GM18858 (cell line): ENCODE measurements around the gene GOLGA8K.
"Not testable (repeated sequence)": the region's sequence is repeated elsewhere in the genome, so short reads cannot be mapped to it uniquely, and the experiment has no call there.

Experiments
- ATAC-seq: cut with Tn5 transposase; IDR thresholded peaks from one replicate; pipeline ENCODE4 v1.9.1; 2021; ENCODE audit not compliant: unreplicated experiment

GOLGA8K gene, protein sequence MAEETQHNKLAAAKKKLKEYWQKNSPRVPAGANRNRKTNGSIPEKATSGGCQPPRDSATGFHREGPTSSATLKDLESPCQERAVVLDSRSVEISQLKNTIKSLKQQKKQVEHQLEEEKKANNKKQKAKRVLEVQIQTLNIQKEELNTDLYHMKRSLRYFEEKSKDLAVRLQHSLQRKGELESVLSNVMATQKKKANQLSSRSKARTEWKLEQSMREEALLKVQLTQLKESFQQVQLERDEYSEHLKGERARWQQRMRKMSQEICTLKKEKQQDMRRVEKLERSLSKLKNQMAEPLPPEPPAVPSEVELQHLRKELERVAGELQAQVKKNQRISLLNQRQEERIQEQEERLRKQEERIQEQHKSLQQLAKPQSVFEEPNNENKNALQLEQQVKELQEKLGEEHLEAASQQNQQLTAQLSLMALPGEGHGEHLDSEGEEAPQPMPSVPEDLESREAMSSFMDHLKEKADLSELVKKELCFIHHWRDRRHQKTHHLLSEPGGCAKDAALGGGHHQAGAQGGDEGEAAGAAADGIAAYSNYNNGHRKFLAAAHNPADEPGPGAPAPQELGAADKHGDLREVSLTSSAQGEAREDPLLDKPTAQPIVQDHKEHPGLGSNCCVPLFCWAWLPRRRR

DNA sequence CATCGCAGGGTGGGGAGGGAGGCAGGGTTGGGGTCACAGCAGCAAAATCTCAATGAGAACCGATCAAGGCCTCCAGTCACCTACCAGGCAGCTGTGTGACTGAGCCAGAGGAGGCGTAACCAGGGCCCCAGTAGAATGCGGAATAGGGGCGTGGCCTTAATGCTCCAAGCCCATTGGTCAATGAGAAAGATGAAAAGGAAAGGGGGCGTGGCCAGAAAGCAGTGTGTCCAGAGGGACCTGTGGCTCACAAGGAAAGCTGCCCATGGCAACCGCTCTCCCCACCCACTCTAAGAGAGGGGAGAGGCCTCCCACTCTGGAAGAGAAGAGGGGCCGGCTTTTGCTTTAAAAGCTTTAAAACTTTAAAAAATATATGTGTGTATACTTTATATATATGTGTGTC is at the start of gene GOLGA8K:
Gene GOLGA8K, minus strand, starts transcription at position 101 of the 400 bp plus-strand sequence. Its CDS starts 98 bp downstream, at position 3.
- not testable (repeated sequence) for ATAC-seq

DNA sequence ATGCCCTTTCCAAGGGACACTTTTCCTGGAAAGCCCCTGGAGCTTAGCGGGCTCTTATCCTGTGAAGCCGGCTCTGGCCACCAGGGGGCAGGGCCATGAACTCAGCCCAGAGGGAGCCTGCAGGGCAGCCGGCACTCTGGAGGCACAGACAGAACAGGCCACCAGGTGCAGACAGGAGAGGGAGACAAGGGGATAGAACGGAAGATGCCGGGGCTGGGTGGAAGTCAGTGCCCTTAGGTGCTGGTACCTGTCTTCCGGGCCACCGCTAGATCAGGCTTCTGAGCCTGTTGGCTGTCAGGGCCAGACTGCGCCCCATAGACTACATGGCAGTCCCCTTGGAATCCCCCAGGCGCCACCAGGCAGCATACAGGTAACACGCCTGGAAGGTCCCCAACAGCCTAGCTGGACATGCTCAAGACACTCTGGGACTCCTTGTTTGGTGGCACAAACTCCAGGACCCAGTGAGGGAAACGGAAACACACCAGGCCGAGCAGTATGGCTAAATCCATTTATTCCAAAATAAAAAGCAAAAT is 37.4 kb upstream of the GOLGA8K start:
- ATAC-seq, result not testable (repeated sequence)

DNA sequence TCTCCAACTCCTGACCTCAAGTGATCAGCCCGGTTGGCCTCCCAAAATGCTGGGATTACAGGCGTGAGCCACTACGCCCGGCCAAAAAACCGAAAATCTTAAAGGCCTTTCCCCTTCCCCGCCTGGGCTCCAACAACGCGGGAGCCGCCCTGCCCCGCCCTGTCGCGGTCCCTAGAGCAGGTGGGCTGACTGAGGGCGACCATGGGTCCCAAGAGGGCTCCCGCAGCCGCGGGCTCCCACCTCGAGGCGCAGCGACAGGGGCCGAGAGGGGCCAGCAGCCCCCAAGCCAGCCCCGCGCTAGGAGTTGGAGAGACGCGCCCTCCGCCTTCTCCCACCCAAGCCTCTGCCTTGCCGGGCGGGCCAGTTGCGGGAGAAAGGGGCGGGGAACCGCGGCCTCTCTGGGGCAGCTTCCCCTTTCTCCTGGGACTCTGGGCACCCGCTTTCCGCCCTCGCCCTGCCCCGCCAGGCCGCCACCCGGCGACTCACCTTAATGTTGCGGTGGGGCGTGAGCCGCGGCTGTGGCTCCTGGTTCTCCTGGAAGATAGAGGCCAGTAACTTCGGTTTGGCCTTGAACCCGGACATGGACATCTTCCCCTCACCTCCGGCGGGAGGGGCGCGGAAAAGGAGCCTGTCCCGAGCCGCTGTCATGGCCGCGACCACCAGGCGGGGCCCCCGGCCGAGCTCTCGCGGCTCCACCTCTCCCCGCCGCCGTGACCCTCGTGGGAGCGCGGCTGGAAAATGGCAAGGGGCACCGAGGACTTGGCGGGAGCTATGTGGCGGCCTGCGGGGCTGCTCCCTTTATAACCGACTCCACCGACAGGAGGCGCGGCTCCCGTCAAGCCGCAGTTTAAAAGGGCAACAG is 31.2 kb upstream of the GOLGA8K start:
- not testable (repeated sequence) for ATAC-seq

DNA sequence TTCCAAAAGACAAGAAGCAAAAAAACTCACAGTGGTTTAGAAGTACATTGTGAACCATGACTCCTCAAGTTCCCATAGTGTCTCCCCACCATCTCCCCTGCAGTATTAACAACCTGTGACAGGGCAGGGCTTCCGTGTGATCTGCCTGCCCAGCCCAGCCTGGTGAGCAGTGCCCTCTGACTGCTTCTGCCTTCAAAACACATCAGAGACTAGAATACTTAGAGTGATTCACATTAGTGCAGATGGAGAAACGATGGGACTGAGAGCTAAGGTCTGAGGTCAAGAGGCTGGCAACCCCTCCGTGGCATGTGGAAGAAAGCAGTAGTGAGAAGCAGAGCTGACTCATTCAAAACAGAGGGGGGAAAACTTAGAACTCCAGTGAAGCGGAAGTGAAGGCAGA is 24.5 kb upstream of the GOLGA8K start:
- not testable (repeated sequence) for ATAC-seq

DNA sequence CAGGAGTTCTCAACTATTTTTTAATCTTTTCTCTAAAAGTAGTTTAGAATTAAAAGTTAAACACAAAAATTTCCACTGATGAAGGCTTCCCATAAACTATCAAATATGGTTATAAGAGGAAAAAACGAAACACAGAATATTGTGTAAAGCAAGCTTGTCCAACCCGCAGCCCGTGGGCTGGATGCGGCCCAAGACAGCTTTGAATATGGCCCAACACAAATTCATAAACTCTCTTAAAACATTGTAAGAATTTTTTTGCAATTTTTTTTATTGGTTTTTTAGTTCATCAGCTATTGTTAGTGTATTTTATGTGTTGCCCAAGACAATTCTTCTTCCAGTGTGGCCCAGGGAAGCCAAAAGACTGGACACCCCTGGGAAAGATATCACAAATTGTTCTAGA is 23.4 kb upstream of the GOLGA8K start:
- ATAC-seq, result not testable (repeated sequence)

DNA sequence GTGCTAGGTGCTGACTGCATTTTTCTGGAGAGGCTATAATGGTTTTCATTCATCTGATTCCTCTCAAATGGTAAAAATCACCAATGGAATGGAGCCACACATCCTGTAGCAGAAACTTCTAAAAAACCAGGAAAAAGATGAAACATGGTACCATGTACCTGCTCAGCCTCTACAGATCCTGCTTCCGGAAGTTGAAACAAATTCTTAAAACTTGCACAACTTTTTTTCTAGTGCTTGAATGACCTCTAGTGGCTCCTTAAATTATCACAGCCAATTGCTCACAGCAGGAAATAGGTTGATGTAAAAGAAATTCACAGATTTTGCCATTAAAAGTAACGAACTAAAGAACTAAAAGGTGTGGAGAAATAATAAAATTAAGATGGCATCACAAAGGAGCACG is 4.8 kb upstream of the GOLGA8K start:
- ATAC-seq, result not testable (repeated sequence)

DNA sequence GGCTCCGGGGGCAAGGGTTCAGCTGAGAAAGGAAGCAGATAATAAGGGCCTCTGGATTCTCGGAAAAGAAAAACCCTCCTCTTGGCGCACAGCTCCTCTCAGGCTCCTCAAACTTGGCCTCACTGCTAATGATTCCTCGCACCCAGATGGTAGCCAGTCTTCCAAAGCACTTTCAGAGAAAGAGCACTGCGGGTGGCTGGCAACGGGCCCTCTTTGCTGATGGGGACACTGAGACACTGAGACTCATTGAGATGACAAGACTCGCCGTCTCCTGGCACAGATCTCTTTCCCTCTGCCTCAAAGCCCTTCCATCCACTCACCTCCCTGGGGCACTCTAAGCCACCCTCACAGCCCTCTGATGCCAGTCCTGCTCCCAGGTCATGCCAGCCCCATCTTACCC is 6.6 kb downstream of the GOLGA8K start:
- not testable (repeated sequence) for ATAC-seq

DNA sequence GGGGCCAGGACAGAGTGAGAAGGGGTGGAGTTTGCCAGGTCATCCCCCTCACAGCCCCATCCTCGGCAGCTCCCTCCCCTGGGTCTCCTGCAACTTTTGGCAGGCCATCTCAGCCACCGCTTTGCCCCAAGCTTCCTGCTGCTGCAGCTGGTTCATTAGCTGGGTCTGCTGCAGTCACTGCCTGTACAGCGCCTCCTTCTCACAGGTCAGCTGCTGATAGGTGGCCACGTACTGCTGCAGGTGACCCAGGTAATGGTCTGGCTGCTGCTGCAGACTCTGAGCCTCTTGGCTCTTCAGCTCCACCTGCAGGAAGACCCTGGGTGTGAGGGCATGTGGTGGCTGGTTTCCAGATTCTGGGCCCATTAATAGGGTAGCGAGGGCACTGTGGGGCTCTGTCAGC is 8.3 kb downstream of the GOLGA8K start:
- ATAC-seq, result not testable (repeated sequence)

DNA sequence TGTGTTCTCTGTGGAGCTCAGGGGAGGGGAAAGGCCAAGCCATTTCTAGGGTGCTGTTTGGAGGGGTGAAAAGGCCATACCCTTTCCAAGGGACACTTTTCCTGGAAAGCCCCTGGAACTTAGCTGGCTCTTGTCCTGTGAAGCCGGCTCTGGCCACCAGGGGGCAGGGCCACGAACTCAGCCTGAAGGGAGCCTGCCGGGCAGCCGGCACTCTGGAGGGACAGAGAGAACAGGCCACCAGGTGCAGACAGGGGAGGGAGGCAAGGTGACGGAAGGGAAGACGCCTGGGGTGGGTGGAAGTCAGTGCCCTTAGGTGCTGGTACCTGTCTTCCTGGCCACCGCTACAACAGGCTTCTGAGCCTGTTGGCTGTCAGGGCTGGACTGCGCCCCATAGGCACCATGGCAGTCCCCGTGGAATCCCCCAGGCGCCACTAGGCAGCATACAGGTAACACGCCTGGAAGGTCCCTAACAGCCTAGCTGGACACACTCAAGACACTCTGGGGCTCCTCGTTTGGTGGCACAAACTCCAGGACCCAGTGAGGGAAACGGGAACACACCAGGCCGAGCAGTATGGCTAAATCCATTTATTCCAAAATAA is 14.9 kb downstream of the GOLGA8K start:
- not testable (repeated sequence) for ATAC-seq

DNA sequence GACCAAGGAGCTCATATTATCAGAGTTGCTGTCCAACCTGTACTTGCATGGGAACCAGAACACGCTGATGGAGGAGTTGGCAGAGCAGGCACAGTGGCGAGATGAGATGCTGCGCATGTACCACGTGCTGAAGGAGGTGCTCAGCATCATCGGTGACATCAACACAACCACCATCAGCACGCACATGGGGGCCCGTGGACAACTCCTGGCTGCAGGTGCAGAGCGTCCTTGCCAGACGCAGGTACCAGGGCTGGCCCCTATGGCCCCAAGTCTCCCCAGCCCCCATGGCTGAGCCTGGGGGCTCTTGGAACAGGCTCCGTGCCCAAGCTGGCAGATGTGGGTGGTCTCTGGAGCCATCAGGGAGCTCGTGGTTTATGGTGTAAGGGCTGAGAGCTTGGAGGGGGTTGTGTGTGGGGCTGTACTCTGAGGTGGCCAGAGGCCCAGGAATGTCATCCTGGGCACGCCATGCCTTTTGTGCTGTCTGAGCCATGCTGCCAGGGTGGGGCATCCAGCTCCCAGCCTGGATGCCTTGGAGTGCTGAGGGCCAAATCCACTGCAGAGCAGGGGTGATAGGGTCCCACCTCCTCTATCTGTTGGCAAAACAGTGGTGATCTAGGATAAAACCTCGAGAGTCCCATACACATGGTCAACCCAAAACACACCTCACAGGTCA is 17.1 kb downstream of the GOLGA8K start:
- not testable (repeated sequence) for ATAC-seq

DNA sequence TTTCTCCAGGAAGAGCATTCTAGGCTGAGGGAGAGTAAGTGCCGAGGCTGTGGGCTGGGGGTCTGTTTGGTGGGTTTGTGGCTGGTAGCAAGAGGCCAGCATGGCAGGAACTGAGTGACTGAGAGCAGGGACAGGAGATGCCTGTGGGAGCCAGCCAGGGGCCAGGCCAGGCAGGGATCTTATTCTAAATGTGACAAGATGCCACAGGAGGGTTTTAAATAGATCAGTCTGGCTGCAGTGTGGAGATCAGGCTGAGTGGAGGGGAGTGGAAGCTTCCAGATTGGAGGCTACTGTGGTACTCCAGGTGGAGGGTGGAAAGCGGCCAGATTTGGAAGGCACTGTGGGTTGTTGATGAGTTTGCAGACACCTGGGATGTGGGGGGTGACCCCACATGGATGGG is 28.9 kb downstream of the GOLGA8K start:
- not testable (repeated sequence) for ATAC-seq

DNA sequence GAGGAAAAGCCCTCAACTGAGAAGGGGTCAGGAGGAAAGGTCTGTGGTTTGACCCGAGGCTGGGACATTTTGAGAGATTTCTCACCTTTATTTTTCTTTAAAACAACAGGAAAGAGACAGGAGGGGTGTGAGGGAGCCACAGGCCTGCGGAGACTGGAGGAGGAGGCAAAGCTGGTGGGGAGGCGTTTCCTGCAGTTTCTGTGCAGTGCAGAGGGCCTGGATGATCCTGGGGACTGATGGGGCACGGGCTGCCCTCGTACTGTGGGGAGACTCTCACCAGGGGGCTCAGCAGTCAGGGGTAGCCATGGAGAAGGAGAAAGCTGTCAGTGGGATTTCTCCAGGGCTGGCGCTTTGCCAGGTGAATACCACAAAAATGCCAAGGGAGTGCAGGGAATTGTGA is 29.4 kb downstream of the GOLGA8K start:
- not testable (repeated sequence) for ATAC-seq

DNA sequence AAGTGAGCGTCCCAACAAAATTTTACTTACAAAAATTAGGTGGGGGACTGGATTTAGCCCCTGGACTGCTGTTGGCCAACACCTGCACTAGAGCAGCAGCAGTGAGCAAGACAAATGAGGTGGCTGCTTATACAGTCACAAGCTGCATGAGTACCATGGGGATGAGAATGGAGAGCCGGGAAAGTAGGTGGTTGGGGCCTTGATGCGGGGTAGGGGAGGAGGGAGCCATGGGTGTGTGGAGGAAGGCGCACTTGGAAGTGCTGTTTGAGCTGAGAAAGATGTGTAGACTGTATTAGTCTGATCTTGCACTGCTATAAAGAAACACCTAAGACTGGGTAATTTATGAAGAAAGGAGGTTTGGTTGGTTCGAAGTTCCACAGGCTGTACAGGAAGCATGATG is 31.0 kb downstream of the GOLGA8K start:
- not testable (repeated sequence) for ATAC-seq

DNA sequence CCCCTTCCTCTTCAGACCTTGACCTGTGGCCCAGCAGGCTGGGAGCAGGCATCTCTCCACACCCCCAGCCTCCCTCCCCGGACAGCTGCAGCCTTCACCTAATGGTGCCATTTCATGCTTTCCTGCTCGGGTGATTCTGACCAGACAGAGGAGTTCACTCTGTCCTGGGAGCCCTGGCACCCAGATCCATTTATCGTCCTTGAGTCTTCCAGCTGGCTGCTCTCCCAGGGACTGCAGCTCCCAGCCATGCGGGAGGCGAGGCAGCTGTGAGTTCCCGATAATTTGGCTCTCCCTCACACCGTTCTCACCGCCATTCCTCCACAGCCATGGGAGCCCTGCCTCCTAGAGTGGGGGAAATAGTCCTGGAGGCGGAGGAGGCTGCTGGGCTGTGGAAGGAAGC is 32.6 kb downstream of the GOLGA8K start:
- not testable (repeated sequence) for ATAC-seq

DNA sequence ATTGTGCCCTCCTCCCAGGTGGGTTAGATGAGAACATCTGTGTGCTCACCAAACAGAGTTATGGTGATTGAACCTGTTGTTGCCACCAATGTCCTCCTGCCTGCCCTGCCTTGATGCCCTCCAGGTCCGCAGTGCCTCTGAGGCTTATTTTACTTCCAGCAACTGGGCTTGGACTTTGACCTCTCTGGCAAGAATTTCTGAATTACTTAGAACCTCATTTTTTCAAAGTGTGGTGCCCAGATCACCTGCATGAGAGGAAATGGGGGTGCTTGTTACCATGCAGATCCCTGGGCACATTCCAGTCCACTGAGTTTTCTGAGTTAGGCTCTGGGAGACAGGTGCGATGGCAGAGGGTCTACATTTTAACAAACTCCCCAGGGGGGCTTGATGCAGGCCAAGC is 33.0 kb downstream of the GOLGA8K start:
- not testable (repeated sequence) for ATAC-seq

DNA sequence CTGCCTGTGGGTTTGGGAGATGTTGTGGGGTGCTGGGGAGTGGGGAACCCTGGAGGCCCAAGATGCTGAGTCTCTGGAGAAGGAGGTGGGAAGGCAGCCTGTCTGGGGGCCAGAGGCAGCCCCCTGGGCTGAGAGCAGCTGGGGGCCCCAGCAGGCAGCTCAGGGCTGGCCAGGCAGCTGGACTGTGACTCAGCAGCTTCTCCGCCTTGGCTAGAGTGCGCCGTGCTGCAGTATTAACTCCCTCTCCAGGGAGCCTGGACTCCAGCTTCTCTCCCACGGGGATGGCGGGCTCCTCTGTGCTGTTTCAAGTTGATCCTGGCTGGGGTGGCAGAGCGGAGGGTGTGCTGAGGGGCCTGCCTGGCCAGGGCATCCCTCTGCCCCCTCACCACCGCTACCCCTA is 36.6 kb downstream of the GOLGA8K start:
- ATAC-seq, result not testable (repeated sequence)

DNA sequence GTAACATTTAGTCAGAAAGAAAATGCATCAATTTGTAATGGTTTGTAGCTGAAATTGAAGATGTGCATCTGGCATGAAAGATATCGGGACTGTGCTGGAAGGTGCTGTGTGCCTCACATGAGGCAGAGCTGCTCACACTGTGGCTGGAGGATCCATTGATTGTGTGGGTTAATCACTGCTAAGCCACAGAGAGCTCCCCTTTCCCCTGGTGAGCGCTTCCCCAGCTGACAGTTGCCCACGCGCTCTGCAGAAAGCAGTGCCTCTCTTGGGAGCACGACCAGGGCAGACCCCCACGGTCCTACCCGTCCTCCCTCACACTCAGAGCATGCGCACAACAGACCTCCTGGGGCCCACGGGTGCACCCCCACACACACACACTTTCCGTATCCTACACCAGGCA is 37.1 kb downstream of the GOLGA8K start:
- not testable (repeated sequence) for ATAC-seq

DNA sequence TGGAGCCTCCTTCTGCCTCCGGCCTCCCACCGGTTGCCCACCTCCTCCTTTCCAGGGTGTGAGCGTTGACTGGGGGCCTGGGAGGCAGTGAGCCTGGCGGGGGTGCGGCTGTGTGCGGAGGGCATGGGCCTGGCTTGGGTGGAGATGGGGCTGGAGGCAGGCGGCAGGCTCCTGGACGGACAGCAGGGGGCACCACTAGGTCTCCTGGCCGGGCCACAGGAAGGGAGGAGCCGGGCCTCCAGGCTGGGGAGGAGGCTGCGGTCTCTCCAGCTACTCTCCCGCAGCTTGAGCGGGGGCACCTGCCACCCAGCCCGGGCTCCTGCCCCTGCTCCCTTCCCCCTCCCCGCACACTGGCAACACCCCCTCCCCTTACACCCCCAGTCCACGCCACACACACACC is 38.1 kb downstream of the GOLGA8K start:
- ATAC-seq, result not testable (repeated sequence)

DNA sequence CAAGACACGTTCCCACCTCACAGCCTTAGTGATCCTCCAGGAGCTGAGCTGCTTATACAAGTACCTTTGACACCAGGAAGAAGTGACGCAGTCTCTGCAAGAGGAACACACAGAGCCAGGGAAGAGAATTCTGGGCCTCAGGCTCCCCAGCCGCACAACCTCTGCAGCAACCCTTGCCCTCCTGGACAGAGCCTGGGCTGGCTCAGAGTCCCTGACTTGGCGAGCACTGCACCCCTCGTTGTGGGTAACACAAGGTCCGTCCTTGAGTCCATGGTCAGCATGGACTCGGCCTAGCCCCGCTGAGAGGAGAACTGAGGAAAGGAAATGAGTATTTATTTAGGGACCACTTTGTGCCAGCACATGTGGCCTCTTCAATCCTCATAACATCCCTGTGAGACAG is 39.6 kb downstream of the GOLGA8K start:
- not testable (repeated sequence) for ATAC-seq

DNA sequence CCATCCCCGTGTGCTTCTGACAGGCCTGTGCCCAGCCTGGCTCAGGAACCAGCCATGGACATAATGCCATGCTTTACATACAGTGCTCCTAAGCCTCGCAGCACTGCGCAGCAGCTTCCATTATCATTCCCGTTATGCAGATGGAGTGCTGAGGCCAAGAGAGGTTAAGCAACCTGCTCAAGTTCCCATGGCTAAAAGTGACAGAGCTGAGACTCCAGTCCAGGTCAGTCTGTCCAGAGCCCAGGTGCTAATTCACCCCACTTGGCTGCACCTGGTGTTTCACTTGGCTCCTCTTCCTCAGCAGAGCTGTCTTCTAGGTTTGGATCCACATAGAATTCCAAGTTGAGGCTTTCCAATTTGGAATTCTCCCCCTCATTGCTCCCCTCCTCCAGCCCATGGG is 41.4 kb downstream of the GOLGA8K start:
- not testable (repeated sequence) for ATAC-seq
